HG02970 (cell line): ENCODE results near the gene R3HCC1L.

Experiments
- ATAC-seq: cut with Tn5 transposase; IDR thresholded peaks from one replicate; pipeline ENCODE4 v1.9.1; 2021; ENCODE audit warnings: mild to moderate bottlenecking, moderate library complexity, moderate number of reproducible peaks; ENCODE audit not compliant: unreplicated experiment, low FRiP score

R3HCC1L gene

DNA sequence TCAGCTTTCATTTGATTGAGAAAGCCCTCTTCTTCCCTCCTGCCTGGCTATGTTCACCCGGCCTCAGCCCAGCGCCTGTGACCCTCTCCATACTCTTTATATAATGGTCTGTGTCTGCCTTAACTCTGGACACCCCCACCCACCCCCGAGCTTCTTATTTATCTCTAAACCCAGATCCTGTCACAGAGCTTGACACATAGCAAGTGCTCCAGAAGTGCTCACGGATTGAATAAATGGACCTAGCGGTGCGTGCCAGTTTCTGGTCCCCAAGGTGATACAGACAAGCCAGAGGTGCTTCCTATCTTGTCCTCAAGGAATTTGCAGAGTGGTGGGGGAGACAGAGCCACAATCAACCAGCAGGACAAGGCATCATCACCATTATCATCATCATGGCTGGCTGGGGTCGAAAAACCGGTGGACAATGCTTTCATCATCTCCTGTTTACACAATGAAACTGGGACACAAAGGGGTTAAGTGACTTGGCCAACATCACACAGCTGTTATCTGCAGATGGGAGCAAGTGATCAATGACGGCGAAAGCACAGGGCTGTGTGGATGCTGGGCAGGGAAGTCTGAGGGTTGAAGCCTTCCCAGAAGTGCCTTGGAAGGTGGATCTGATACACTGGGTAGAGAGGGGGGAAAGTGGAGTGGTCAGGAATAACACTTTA, 135.8 kb downstream of the R3HCC1L start:
- ATAC-seq: no peak

DNA sequence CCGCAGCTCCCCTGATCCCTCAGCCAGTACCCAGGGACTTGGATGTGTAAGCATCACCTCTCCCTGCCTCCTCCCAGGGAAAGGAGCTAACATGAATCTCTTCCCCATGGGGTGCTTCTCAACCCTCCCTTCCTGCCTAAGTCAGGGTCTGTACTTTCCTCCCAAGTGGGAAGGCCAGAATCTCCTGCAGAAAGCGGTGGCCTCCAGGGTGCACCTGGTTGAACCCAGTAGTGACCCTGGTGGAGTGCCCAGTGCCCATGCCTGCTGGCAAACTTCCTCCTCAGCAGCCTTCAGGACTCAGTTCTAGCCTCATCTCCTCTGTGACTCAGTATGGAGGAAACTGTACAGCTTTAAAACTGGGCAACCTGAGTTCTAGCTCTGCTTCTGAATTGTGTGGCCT, 136.3 kb downstream of the R3HCC1L start:
- ATAC-seq: no peak

DNA sequence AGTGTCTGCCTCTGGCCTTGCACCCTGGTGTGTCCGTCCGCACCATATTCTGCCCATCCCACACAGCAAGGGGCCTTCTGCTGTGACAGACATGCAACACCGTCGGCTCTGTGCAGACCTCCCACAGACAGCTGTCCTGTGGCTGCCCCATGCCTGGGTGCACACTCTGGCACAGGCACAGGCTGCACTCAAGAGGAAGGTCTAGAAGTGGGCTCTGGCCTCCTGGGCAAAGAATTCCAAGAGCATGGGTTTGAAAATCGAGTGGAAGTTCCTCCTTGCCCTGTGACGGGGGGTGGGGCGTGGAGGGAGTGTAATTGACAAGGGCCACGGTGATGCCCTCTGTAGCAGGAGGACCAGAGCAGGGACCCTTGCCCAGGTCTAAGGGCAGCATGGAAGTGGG, 137.8 kb downstream of the R3HCC1L start:
- ATAC-seq: no peak

DNA sequence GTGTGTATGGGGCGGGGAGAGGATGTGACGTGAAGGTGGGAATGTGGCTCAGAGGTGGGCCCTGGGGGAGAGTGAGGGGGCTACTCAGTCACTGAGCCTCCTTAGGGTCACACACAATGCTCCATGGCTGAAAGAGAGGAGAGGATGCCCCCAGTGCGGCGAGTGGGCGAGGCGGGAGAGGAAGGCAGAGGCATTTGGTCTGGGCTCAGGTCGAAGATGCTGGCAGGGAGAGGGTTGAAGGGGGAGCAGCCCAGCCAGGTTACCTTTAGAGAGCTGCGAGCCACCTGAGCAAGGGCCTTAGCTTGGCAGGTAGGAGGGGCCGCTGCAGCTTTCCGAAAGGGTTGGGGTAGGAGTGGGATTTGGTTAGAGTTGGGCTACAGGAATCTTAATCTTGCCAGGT, 138.2 kb downstream of the R3HCC1L start:
- no peak for ATAC-seq

DNA sequence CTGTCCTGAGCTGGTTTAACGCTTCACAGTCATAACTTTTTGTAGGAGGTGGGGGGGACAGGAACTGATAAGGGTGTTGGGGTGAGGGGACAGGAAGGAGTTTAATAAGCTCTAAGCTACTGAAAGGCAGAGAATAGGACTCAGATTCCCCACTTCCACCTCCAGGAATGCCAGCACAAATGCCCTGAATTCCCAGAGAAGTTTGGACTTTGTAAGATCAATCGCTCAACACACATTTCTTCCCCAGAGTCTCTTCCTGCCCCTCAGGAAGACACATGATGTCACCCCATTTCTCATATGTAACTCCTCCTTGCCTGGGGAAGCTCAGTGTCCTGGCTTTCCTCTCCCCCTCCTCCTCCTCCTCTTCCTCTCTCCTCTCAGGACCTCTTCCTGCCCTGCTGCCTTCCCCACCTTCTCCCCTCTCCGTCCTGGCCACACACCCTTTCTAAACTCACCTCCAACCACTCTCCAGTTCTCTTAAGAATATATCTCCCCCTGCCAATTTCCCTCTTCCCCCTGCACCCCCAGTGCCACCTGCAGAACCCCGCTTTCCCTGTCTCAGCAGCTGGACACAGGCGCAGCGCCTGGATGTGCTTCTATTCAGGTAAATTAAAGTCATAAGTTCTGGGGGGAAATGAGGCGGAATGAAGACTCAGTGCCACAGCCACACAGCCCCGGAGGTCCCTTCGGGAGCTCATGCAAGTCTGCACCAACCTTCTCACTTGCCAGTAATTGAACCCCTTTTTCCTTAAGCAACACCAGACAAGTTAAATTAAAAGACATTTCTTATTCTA, 138.8 kb downstream of the R3HCC1L start:
- ATAC-seq: no peak

DNA sequence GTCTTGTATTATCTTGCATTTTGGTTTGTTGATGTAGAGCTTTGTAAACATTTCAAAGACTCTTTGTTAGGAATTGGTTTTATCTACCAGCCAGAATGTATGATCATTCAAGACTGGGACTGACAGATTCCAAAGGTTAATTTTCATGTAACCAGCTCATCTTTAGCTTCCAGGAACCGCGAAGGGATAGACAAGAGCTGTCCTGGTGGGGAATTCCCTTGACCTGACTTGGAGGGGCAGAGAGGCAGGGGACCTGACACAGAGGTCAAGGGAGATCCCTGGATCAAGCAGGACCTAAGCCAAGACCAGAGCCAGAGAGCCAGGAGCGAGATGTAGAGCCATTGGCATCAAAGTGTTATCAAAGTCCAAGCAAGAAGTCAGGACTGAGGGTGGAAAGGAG, 140.1 kb downstream of the R3HCC1L start:
- no peak for ATAC-seq

DNA sequence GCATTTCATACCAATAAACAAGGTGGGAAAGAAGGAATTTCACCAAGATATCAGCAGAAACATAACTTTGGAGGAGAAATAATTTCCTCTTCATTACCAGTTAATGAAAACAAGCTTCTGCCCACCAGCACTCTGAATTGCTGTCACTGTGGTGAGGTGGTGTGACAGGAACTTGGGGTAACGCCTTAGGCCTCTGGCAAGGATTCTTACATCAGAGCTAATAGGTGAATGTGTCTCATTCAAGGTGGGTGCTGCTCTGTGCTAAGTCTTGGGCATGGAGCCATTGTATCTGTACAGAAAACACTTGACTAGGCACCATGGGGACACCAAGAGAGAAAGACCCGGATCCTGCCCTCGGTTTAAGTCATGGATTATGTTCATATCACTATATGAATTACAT, 141.9 kb downstream of the R3HCC1L start:
- no peak for ATAC-seq

DNA sequence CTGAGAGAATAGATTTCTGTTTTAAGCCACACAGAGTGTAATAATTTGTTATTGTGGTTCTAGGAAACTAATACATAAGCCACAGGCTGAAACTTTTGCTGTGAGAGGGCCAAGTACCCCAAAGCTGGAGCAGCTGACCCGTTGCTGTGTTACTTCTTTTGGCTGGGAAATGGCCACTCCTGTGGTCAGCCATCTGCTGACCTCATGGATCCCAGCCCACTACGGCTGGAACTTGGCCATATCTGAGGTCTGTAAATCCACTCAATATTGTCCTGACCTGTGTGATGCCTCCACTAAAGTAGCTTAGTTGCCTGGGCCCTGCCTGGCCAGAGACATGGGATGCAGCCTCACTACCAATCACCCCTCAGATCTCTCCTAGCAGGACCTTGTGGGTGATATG, 151.0 kb downstream of the R3HCC1L start:
- ATAC-seq: no peak

DNA sequence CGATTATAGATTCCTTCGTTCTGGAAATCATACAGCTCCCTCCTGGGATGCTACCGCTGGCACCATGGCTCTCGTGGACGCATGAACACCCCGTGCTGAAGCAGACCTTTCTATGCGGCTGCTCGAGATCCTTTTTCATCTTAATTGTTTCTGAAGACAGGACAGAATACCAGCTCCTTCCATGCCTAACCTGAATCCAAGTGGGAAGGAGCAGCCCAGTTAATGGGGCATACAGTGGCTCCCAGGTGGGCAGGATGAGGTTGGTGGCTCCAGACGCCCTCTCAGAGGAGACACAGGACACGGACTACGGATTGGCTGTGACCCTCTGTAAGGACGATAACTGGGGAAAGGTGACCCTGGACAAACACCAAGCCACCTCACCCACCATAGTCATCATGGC, 152.0 kb downstream of the R3HCC1L start:
- ATAC-seq: no peak

DNA sequence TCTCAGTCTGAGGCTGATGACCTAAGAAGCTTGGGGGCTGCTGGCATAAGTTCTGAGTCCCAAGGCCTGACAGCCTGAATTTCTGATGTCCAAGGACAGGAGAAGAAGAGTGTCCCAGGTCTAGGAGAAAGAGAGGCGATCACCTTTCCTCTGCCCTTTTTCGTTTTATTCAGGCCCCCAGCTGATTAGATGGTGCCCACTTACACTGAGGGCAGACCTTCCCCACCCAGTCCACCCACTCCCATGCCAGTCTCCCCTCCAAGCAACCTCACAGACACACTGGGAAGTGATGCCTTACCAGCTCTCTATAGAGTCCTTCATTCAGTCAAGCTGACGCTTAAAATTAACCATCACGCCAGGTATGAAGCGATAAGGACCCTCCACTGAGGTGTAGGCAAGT, 152.9 kb downstream of the R3HCC1L start:
- ATAC-seq: no peak

DNA sequence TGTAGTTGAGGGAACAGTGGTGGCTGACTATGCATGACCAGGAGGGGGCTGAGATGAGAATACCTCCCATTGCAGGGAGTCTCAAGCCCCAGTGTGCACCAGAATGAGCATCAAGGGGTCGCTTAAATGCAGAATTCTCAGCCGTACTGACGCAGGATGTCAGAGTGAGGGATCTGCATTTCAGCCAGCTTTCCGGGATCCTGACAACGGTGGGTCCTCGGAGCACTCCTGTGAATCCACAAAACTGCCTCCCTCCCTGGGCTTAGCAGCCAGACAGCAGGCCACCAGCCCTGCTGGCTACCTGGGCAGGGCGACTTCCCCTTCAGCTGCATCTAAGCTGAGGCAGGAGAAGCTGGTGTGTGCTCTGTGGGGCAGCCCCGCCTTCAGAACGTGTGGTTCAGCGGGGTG, 155.3 kb downstream of the R3HCC1L start:
- ATAC-seq: no peak

DNA sequence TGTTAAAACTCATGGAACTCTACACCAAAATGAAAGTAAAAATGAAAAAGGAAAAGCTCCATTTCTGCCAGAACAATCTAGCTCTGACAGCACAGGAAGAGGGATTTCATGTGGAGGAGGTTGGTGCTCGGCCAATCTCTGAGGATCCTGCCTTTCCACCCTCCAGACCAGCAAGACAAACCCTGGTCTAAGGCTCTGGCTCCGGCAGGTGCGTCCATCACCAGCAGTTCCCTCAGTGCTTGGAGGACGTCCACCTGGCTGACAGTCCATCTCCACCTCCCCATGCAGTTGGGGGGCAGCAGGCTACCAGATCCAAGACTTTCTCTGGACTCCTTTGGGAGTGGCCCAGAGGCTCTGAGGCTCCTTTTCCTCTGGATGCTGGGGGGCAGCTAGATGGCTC, 158.5 kb downstream of the R3HCC1L start:
- no peak for ATAC-seq

DNA sequence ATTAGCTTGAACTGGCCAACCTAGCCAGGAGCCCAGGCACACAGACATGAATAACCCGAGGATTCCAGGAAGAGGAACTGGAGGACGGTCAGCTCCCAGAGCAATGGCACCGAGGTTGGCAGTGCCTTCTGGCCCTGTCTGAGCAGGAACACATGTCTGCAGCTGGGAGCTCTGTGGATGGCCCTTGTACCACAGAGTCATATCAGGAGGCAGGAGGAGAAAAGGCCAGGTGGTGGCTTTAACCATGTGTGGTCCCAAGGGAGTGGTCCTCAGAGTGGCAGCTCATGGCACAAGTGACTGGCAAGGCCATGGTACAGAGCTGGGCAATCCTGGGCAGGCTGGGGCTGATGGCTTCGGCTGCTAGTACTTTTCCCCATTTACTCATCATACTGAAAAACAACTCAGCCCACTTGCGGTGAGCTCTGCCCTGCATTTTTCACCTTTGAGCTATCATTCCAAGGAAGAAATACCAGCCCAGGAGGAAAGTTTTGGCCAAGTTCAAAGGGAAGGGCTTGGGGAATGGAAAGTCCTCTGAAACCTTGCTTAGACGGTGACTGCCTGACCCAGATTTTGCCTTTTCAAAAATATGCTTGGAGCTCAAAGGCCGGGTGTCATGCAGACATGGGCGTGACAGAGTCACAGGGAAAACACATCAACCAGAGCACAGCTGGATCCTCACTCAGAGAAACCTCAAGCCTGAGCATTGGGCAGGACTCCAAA, 159.3 kb downstream of the R3HCC1L start:
- ATAC-seq: no peak

DNA sequence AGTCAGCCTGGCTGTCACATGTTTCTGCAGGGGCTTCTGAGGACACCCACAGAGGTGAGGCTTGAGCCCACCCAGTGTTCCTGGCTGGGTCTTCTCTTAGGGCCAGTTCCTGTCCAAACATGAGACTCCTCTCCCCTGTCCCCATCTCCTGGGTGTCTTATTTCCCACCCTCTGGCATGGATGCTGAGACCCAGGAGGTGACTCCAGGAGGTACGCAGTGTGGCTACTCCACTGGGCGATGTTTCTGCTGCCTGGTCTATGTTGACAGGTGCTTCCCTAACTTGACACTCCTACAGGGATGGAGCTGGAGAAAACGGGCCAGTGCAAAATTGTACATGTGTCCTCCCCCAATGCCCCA, 159.8 kb downstream of the R3HCC1L start:
- no peak for ATAC-seq
